Activated T-cell treated with anti-CD3 and anti-CD28 coated beads, Interleukin-2, amount 50 U/mL, for 72 hours (primary cell): ENCODE results near the gene NDUFAF5. TPM values are rescaled to one million over a fixed set of nuclear protein-coding genes. Genes with fewer than 3 reads are reported as not detected.
A peak's percentile ranks its signal among the peaks of the same experiment; 100 is the strongest.
"Not testable (repeated sequence)": the region's sequence is repeated elsewhere in the genome, so short reads cannot be mapped to it uniquely, and the experiment has no call there.

Experiments
- ATAC-seq, 2 donors: fragments of 150-1000 bp; cut with Tn5 transposase; replicated peaks in 1 of 2; 2 replicates each; pipeline ENCODE4 v1.10.0; 2021; ENCODE audit warnings: moderate library complexity in 2 of 2, mild to moderate bottlenecking in 1 of 2
- DNase-seq, 2 donors: peaks; one replicate each; pipeline ENCODE4 v3.0.0; 2021 to 2022; ENCODE audit warnings: mixed read lengths in 1 of 2
- H3K27ac Mint-ChIP-seq: one replicate; pipeline ENCODE4 v1.8.0; 2022; ENCODE audit warnings: mild to moderate bottlenecking, moderate library complexity, mixed read lengths
- H3K27me3 Mint-ChIP-seq: one replicate; pipeline ENCODE4 v1.8.0; 2022; ENCODE audit warnings: low read depth, mixed read lengths
- H3K36me3 Mint-ChIP-seq, 2 donors: one replicate each; pipeline ENCODE4 v1.8.0; 2022; ENCODE audit warnings: mixed read lengths in 2 of 2, mild to moderate bottlenecking in 1 of 2; ENCODE audit not compliant: insufficient read depth in 2 of 2
- H3K4me1 Mint-ChIP-seq: one replicate; pipeline ENCODE4 v1.8.0; 2022; ENCODE audit warnings: low read depth, mixed read lengths
- H3K4me3 Mint-ChIP-seq, 2 donors: one replicate each; pipeline ENCODE4 v1.8.0; 2022; ENCODE audit warnings: mild to moderate bottlenecking in 2 of 2, mixed read lengths in 2 of 2, moderate library complexity in 2 of 2
- H3K9me3 Mint-ChIP-seq, 2 donors: one replicate each; pipeline ENCODE4 v1.8.0; 2022; ENCODE audit warnings: mixed read lengths in 2 of 2
- total RNA-seq, 2 donors: library from RNA; stranded (reverse); gene quantifications; one replicate each; pipeline ENCODE4 v1.2.3, GENCODE V29; 2022

Gene NDUFAF5, protein sequence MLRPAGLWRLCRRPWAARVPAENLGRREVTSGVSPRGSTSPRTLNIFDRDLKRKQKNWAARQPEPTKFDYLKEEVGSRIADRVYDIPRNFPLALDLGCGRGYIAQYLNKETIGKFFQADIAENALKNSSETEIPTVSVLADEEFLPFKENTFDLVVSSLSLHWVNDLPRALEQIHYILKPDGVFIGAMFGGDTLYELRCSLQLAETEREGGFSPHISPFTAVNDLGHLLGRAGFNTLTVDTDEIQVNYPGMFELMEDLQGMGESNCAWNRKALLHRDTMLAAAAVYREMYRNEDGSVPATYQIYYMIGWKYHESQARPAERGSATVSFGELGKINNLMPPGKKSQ
- total RNA-seq = 10 to 100 TPM; 30.4 to 32.9 TPM

DNA sequence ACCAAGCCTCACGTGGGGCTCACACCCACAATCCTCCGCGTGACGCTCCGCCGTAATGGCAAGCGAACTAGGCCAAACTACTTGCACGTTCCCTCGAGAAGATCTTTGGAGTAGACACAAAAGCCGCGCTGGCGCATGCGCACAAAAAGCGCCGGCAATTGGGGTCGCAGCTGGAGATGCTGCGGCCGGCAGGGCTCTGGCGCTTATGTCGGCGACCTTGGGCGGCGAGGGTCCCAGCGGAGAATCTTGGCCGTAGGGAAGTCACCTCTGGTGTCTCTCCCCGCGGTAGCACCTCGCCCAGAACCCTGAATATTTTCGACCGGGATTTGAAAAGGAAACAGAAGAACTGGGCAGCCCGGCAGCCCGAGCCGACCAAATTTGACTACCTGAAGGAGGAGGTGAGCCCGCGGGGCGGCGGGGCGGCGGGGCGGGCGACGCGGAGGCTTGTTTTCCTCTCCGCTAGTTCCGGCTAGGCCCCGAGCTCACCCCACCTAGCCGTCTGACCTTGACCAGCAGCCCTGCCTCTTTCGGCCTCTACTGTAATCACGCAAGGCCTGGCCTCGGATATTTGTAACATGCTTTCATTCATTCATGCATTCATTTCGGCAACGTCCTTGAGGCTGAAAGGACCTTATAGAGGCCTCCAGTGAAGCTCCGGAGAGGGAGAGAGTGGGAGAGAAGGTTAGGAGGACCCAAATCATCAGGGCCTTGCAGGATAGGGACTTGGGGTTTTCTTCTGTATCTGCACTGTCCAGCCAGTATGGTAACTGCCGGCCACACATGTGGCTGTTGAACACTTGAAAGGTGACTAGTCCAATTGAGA is at the start of gene NDUFAF5, which contains the start of gene ESF1:
TSS of gene NDUFAF5 (plus strand) at position 136 of the 823 bp plus-strand sequence. CDS start at position 177, 41 bp downstream.
TSS of gene ESF1 (minus strand) at position 27 of the 823 bp plus-strand sequence. CDS start 1,779 bp downstream, outside the sequence.
- peak within 1 kb of the TSS; percentile 92 for H3K27ac Mint-ChIP-seq
- DNase-seq (peak; percentile 91 to 94), ATAC-seq (peak; percentile 99)
- peak within 1 kb of the TSS; percentile 92 to 94 for H3K4me3 Mint-ChIP-seq
- H3K27me3 Mint-ChIP-seq = no peaks in the 10 kb centered on the region
- H3K36me3 Mint-ChIP-seq = peaks cover 11 to 23% of the 10 kb centered on the region in 2 donors
- H3K4me1 Mint-ChIP-seq = peaks cover 59% of the 10 kb centered on the region
- no peaks in the 10 kb centered on the region for H3K9me3 Mint-ChIP-seq

DNA sequence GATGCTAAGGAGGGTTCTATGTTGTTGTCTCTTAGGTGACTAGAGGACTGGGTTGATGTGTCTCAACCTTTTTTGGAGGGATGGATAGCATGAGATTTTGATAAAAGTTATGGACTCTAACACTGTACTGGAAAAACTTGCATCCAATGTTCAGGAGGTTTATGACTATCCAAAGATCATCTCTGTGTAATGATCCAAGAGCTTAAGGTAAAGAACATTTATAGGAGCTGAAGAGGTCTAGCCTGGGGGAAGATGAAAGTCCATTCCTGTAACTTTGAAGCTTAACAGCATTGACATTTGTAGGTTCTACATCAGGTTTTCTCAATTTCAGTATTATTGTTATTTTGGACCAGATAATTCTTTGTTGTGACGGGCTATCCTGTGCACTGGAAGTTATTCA is 49.0 kb upstream of the NDUFAF5 start:
- DNase-seq (no peak), ATAC-seq (no peak)
- Mint-ChIP-seq H3K36me3 (peaks cover 11 to 28% of the 10 kb centered on the region in 2 donors), H3K4me1 (peaks cover 7% of the 10 kb centered on the region), H3K9me3 (peaks cover 3 to 4% of the 10 kb centered on the region in 2 donors), H3K27ac (no peak overlapping the region), H3K27me3 (no peaks in the 10 kb centered on the region), H3K4me3 (no peak overlapping the region)

GRCh38 chr20:13736436-13737191 is 48.2 kb upstream of the NDUFAF5 start:
- no peaks in the 10 kb centered on the region for H3K27me3 Mint-ChIP-seq
- peaks cover 15% of the 10 kb centered on the region for H3K4me1 Mint-ChIP-seq
- no peak overlapping the region for H3K4me3 Mint-ChIP-seq
- ATAC-seq (no peak), DNase-seq (no peak)
- H3K27ac Mint-ChIP-seq = no peak overlapping the region
- H3K9me3 Mint-ChIP-seq = peaks cover 8 to 9% of the 10 kb centered on the region in 2 donors
- H3K36me3 Mint-ChIP-seq = peaks cover 17 to 31% of the 10 kb centered on the region in 2 donors

DNA sequence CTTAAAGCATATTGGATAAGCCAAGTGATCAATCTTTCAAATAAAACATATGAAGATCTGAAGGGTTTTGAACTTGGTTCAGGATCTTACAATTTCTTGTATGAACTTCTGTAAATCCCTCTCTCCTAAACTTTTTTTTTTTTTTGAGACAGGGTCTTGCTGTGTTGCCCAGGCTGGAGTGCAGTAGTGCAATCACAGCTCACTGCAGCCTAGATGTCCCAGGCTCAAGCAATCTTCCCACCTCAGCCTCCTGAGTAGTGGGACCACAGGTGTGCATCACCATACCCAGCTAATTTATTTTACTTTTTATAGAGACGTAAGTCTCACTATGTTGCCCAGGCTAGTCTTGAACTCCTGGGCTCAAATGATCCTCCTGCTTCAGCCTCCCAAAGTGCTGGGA is 46.6 kb upstream of the NDUFAF5 start:
- H3K4me1 Mint-ChIP-seq = peaks cover 24% of the 10 kb centered on the region
- H3K27me3 Mint-ChIP-seq, H3K4me3 Mint-ChIP-seq, ATAC-seq, H3K27ac Mint-ChIP-seq, DNase-seq: not testable (repeated sequence)
- peaks cover 18 to 40% of the 10 kb centered on the region in 2 donors for H3K36me3 Mint-ChIP-seq
- H3K9me3 Mint-ChIP-seq = peaks cover 8 to 10% of the 10 kb centered on the region in 2 donors

GRCh38 chr20:13739731-13740649 is 44.8 kb upstream of the NDUFAF5 start:
- Mint-ChIP-seq H3K4me3 (no peak overlapping the region), H3K27me3 (no peaks in the 10 kb centered on the region), H3K27ac (no peak overlapping the region), H3K36me3 (peaks cover 16 to 38% of the 10 kb centered on the region in 2 donors), H3K4me1 (peaks cover 24% of the 10 kb centered on the region), H3K9me3 (peaks cover 8 to 10% of the 10 kb centered on the region in 2 donors)
- ATAC-seq = no peak
- DNase-seq = no peak

- DNase-seq = no peak
- H3K27me3 Mint-ChIP-seq = no peaks in the 10 kb centered on the region
- ATAC-seq = no peak
- peak overlapping the region; percentile 58 for H3K27ac Mint-ChIP-seq
- H3K9me3 Mint-ChIP-seq = peaks cover 8 to 10% of the 10 kb centered on the region in 2 donors
- peaks cover 24% of the 10 kb centered on the region for H3K4me1 Mint-ChIP-seq
- peaks cover 17 to 36% of the 10 kb centered on the region in 2 donors for H3K36me3 Mint-ChIP-seq
- no peak overlapping the region for H3K4me3 Mint-ChIP-seq
Observed at GRCh38 chr20:13741879-13742278, 42.9 kb upstream of the NDUFAF5 start.

DNA sequence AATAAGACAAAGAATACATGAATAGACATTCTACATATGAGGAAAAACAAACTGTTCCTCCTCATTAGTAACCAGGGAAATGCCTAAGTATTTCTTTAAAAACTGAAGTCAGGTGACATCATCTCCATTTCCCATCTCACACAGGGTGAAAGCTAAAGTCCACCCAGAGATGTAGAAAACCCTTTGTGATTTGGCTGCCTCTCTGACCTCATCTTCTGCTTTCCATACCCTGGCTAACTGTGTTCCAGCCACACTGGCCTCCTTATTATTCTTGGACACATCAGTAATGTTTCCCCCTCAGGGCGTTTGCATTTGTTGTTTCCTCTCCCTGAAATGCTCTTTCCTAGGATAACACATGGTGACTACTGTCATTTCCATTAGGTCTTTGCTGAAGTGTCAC is 40.5 kb upstream of the NDUFAF5 start:
- Mint-ChIP-seq H3K36me3 (peaks cover 17 to 33% of the 10 kb centered on the region in 2 donors), H3K9me3 (peaks cover 8 to 10% of the 10 kb centered on the region in 2 donors), H3K4me3 (no peak overlapping the region), H3K27ac (no peak overlapping the region), H3K27me3 (no peaks in the 10 kb centered on the region), H3K4me1 (peaks cover 21% of the 10 kb centered on the region)
- ATAC-seq (no peak), DNase-seq (no peak)

GRCh38 chr20:13745784-13746183 is 39.0 kb upstream of the NDUFAF5 start:
- no peak for DNase-seq
- Mint-ChIP-seq H3K4me1 (peaks cover 17% of the 10 kb centered on the region), H3K9me3 (peaks cover 6 to 7% of the 10 kb centered on the region in 2 donors), H3K27me3 (no peaks in the 10 kb centered on the region), H3K36me3 (peaks cover 14 to 25% of the 10 kb centered on the region in 2 donors), H3K4me3 (no peak overlapping the region), H3K27ac (no peak overlapping the region)
- no peak for ATAC-seq

- DNase-seq (no peak), ATAC-seq (no peak)
- Mint-ChIP-seq H3K27me3 (no peaks in the 10 kb centered on the region), H3K27ac (no peak overlapping the region), H3K36me3 (peaks cover 1 to 3% of the 10 kb centered on the region in 2 donors), H3K4me1 (no peaks in the 10 kb centered on the region), H3K4me3 (no peak overlapping the region), H3K9me3 (no peaks in the 10 kb centered on the region)
Observed at GRCh38 chr20:13749811-13750210, 35.0 kb upstream of the NDUFAF5 start.

DNA sequence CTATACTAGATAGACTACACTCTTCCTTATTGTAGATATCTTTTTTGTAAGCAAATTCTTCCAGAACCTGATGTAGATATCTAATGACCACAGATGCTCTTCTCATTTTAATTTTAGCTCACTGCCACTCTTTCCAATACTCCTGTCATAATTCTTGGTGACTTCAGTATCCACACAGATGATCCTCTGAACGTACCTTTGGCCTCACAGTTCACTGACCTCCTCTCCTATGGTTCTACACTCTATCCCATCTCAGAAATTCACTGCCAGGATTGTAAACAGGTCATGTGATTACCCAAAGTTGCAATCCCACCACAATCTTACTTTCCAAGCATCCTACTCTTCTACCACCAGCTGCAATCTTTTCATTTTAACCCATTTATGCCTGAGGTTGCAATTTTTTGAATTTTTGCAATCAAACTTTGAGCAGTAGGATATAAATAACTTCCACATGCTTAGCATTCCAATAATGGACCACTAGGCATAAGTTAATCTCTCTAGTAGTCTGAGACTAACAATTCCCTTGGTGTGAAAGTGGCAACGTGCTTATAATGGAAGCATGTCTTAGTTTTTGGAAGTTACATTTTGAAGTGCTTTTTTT is 31.3 kb upstream of the NDUFAF5 start:
- no peaks in the 10 kb centered on the region for H3K9me3 Mint-ChIP-seq
- H3K4me1 Mint-ChIP-seq = no peaks in the 10 kb centered on the region
- no peak for DNase-seq
- H3K27me3 Mint-ChIP-seq = no peaks in the 10 kb centered on the region
- peaks cover 3 to 5% of the 10 kb centered on the region in 2 donors for H3K36me3 Mint-ChIP-seq
- H3K27ac Mint-ChIP-seq = no peak overlapping the region
- no peak overlapping the region for H3K4me3 Mint-ChIP-seq
- ATAC-seq = no peak

- DNase-seq (no peak), ATAC-seq (no peak)
- Mint-ChIP-seq H3K27me3 (no peaks in the 10 kb centered on the region), H3K4me3 (no peak overlapping the region), H3K4me1 (no peaks in the 10 kb centered on the region), H3K9me3 (no peaks in the 10 kb centered on the region), H3K36me3 (peaks cover 3 to 10% of the 10 kb centered on the region in 2 donors), H3K27ac (no peak overlapping the region)
Observed at GRCh38 chr20:13755809-13756208, 29.0 kb upstream of the NDUFAF5 start.
